ENCODE measurements around the gene FOXO6.

The FOXO6 gene

GRCh38 chr1:41360074-41360785, 1.0 kb upstream of the FOXO6 start:
- Histone ChIP-seq H3K36me3 (ENCODE audit: low read depth) (no peaks in the 10 kb centered on the region), H3K9me3 (ENCODE audit: severe bottlenecking) (no peaks in the 10 kb centered on the region), H3K4me1 (ENCODE audit: insufficient read depth, poor library complexity, severe bottlenecking) (peaks cover 28% of the 10 kb centered on the region), H3K27me3 (ENCODE audit: insufficient read depth, poor library complexity, severe bottlenecking) (peaks cover 8% of the 10 kb centered on the region), H3K27ac (ENCODE audit: poor library complexity, severe bottlenecking) (peak overlapping the region; percentile 38), H3K4me3 (ENCODE audit: severe bottlenecking) (no peak overlapping the region)
- no peak for ATAC-seq (ENCODE audit: low read depth)
- DNase-seq (ENCODE audit: low spot score), result peak; percentile 51
- no peak for TF ChIP-seq CTCF (IDR thresholded peaks at IDR 0.05; ENCODE audit: poor library complexity, severe bottlenecking)

DNA sequence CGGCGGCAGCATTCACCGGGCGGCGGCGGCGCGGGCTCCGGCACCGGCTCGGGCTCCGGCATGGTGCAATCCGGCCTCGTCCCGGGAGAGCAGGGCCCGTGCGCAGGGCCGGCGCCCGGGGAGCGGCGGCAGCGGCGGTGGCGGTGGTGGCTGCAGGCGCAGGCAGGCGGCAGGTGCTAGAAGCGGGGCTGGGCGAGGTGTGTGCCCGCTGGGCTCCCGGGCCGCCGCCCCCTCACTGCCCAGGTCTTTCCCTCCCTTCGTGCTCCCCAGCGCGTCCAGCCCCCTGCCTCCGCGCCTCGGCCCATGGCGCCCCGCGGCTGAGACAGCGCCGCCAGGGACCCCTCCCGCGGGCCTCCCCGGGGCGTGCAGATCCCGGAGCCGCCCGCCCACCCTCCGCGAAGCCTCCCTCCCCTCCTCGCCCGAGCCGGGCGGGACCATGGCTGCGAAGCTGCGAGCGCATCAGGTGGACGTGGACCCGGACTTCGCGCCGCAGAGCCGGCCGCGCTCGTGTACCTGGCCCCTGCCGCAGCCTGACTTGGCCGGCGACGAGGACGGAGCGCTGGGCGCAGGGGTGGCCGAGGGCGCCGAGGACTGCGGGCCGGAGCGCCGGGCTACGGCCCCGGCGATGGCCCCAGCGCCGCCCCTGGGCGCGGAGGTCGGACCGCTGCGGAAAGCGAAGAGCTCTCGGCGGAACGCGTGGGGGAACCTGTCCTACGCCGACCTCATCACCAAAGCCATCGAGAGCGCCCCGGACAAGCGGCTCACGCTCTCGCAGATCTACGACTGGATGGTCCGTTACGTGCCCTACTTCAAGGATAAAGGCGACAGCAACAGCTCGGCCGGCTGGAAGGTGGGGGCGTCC, 492 bp downstream of the FOXO6 start:
- ATAC-seq (ENCODE audit: low read depth) (peak; percentile 3; the same call in 2 of the 3 replicates), DNase-seq (ENCODE audit: low spot score) (peak; percentile 59)
- no peak overlapping the region for H3K27ac ChIP-seq (ENCODE audit: poor library complexity, severe bottlenecking)
- H3K9me3 ChIP-seq (ENCODE audit: severe bottlenecking), result no peaks in the 10 kb centered on the region
- peaks cover 8% of the 10 kb centered on the region for H3K27me3 ChIP-seq (ENCODE audit: insufficient read depth, poor library complexity, severe bottlenecking)
- peaks cover 32% of the 10 kb centered on the region for H3K4me1 ChIP-seq (ENCODE audit: insufficient read depth, poor library complexity, severe bottlenecking)
- no peak for TF ChIP-seq CTCF (IDR thresholded peaks at IDR 0.05; ENCODE audit: poor library complexity, severe bottlenecking)
- H3K4me3 ChIP-seq (ENCODE audit: severe bottlenecking), result peak overlapping the region; percentile 34
- H3K36me3 ChIP-seq (ENCODE audit: low read depth), result no peaks in the 10 kb centered on the region

GRCh38 chr1:41362357-41362721, 1.1 kb downstream of the FOXO6 start:
- DNase-seq (ENCODE audit: low spot score) (no peak), ATAC-seq (ENCODE audit: low read depth) (no peak)
- peaks cover 8% of the 10 kb centered on the region for H3K27me3 ChIP-seq (ENCODE audit: insufficient read depth, poor library complexity, severe bottlenecking)
- H3K36me3 ChIP-seq (ENCODE audit: low read depth), result no peaks in the 10 kb centered on the region
- H3K27ac ChIP-seq (ENCODE audit: poor library complexity, severe bottlenecking), result no peak overlapping the region
- no peak overlapping the region for H3K4me3 ChIP-seq (ENCODE audit: severe bottlenecking)
- peaks cover 32% of the 10 kb centered on the region for H3K4me1 ChIP-seq (ENCODE audit: insufficient read depth, poor library complexity, severe bottlenecking)
- no peak for TF ChIP-seq CTCF (IDR thresholded peaks at IDR 0.05; ENCODE audit: poor library complexity, severe bottlenecking)
- H3K9me3 ChIP-seq (ENCODE audit: severe bottlenecking), result no peaks in the 10 kb centered on the region

DNA sequence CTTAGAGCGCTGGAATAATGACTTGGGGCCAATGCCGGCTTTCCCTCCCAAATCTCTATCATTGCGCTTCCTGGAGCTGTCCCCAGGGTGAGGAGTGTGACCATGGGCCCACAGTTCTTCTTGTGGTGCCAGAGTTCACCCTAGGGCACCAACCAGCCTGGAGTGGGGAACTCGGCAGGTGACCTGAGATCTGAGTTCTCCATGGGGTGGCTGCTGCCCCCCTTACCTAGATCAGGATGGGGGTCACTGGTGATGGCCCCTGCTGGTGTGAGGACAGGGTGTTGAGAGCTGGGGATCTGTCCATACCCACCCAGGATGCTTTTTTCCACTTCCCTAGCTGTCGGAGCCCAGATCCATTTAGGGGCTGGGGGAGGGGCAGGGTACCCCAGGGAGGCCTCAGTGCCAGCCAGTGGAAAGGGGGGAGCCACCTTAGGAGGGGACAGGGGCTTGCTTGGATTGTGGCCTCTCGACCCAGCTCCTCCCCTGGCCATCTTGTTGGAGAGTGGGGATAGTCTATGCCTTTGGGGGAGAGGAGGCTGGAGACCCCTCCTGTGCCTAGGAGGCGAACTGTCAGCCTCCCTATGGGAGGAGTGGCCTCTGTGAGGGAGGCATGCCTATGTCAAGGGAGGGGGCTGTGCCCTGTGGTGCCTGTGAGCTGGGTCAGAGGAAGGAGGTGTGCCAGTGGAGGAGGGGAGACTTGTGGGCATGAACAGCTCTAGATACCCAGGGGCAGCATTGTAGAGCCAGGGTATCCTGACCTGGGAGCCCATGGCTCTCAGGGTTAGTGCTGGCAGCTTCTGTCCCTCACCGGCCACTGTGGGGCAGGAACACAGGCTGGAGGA, 1.7 kb downstream of the FOXO6 start:
- DNase-seq (ENCODE audit: low spot score), result no peak
- no peak for TF ChIP-seq CTCF (IDR thresholded peaks at IDR 0.05; ENCODE audit: poor library complexity, severe bottlenecking)
- Histone ChIP-seq H3K4me3 (ENCODE audit: severe bottlenecking) (no peak overlapping the region), H3K27ac (ENCODE audit: poor library complexity, severe bottlenecking) (no peak overlapping the region), H3K36me3 (ENCODE audit: low read depth) (no peaks in the 10 kb centered on the region), H3K27me3 (ENCODE audit: insufficient read depth, poor library complexity, severe bottlenecking) (peaks cover 8% of the 10 kb centered on the region), H3K9me3 (ENCODE audit: severe bottlenecking) (no peaks in the 10 kb centered on the region), H3K4me1 (ENCODE audit: insufficient read depth, poor library complexity, severe bottlenecking) (peaks cover 26% of the 10 kb centered on the region)
- no peak for ATAC-seq (ENCODE audit: low read depth)
